KOPT-K1 (cell line): ENCODE measurements around the gene YWHAG.
A peak's percentile ranks its signal among the peaks of the same experiment; 100 is the strongest.
"Not testable (repeated sequence)": the region's sequence is repeated elsewhere in the genome, so short reads cannot be mapped to it uniquely, and the experiment has no call there.

Experiments
- H3K27ac ChIP-seq: fragments of 200-600 bp; sonication (generic); 2 replicates; pipeline ENCODE4 v1.5.1; 2016; ENCODE audit warnings: antibody characterized with exemption, mild to moderate bottlenecking, low read depth, low read length; ENCODE audit not compliant: poor library complexity, severe bottlenecking
- H3K36me3 ChIP-seq: fragments of 200-600 bp; sonication (generic); 2 replicates; pipeline ENCODE4 v1.5.1; 2017; ENCODE audit warnings: antibody characterized with exemption, mild to moderate bottlenecking, low read length, moderate library complexity; ENCODE audit not compliant: insufficient read depth
- H3K9me3 ChIP-seq: fragments of 200-600 bp; sonication (generic); 2 replicates; pipeline ENCODE4 v1.5.1; 2017; ENCODE audit warnings: antibody characterized with exemption, low read length, mild to moderate bottlenecking; ENCODE audit not compliant: insufficient read depth, poor library complexity, severe bottlenecking

The YWHAG gene

DNA sequence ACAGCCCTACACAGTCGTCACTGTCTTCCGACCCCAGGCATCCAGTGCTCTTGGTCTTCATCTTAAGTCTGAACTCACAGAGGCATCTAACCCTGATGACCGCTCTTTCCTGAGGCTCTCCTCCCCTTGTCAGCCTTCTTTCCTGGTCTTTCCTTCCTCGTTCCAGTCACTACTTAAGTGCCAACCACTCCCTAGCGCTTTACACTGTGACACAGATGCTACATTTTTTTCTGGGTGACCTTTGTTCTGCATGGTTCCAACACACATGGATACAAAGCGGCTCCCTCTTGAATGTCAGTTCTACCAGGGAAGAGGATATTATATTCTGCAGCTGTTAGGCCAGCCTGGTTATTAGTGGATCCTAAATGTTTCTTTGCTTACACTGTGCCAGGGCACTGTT, 12.7 kb downstream of the YWHAG start:
- Histone ChIP-seq H3K27ac (peak overlapping the region; percentile 2), H3K36me3 (peaks cover 100% of the 10 kb centered on the region)

DNA sequence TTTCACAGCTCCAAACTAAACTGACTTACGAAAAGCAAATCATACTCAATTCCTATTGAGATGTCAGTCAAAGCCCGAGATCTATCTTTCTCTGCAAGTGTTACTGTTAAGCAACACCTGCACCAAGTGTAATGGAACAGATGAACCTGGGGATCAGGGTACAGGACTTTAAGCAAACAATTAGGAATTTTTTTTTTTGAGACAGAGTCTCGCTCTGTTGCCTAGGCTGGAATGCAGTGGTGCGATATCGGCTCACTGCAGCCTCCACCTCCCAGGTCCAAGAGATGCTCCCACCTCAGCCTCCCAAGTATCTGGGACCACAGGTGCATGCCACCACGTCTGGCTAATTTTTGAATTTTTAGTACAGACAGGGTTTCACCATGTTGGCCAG, 14.9 kb downstream of the YWHAG start:
- H3K36me3 ChIP-seq = peaks cover 99% of the 10 kb centered on the region

More for the DNA sequence above, 12.7 kb downstream of the YWHAG start:
- H3K9me3 ChIP-seq = no peaks in the 10 kb centered on the region

GRCh38 chr7:76343294-76343930, 15.4 kb downstream of the YWHAG start:
- no peaks in the 10 kb centered on the region for H3K9me3 ChIP-seq
- peaks cover 99% of the 10 kb centered on the region for H3K36me3 ChIP-seq
- H3K27ac ChIP-seq = no peak overlapping the region

More for the DNA sequence above, 14.9 kb downstream of the YWHAG start:
- H3K27ac ChIP-seq = no peak overlapping the region
- H3K9me3 ChIP-seq = no peaks in the 10 kb centered on the region

DNA sequence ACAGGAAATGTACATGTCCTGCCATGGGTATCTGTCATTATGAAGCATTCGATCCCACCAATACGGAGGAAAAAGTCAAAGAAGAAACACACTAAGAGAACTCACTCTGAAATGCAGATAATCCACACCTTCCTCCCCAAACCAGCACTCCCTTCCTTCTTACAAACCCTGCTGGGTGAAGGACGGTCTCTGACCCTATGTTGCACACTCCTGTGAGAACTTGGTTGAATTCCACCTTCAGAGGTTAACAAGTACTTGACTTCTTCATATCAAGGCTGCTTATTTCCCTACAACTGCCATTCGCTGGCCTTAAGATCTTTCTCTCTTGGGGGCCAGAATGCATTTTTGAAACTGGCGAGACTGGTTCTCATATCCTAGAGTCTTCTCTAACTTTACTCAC, 16.6 kb downstream of the YWHAG start:
- Histone ChIP-seq H3K36me3 (peaks cover 99% of the 10 kb centered on the region), H3K9me3 (no peaks in the 10 kb centered on the region), H3K27ac (no peak overlapping the region)

DNA sequence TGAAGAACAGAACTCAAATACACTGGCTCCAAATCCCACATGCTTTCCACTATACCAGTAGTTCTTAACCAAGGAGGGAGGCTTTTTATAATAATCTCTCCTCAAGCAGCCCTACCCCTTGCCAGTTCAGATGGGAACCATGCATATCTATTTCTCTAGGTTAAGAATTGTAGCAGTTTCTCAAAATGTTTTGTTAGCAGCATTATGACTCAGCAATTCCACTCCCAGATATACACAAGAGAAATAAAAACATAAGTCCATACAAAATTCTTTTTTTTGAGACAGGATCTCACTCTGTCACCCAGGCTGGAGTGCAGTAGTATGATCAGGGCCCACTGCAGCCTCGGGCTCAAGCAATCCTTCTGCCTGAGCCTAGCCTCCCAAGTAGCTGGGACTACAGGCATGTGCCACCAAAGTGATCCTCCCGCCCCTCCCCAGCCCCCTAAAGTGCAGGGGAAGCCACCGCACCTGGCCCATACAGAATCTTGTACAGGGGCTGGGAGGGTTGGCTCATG, 18.1 kb downstream of the YWHAG start:
- H3K9me3 ChIP-seq = no peaks in the 10 kb centered on the region
- peaks cover 99% of the 10 kb centered on the region for H3K36me3 ChIP-seq
- no peak overlapping the region for H3K27ac ChIP-seq

DNA sequence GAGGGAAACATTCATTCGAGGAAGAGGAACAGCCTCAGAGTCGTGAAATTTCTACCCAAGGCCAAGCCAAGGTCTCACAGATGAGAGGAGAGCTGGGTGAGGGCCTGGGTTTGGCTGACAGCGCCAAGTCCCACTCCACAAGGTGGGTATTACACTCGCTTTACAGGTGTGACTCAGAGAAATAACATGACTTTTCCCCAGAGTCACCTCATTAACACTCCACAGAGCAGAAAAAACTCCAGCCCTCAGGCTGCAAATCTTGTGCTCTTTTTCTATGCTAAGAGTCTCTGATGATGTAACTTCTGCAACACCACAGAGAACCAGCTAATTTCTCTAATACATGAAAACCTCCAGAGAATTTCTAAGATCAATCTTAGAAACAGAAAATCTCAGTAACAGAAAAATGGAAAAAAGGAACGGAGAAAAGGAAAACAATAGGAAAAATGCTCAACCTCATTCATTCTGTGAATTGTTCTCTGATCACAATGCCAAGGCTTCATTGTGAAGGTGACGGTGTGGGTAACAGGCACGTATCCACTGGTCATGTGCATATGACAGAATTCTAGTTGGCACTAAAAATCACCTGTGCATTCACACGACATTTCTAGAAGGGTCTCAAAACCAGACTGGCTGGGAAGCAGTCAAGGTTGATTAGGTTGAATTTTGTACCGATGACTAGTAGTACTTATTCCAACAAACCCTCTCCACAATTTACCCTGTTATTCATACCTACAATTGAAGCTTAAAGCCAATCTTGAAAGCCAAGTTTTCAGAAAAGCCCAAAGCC, 20.3 kb downstream of the YWHAG start:
- Histone ChIP-seq H3K36me3 (peaks cover 99% of the 10 kb centered on the region), H3K9me3 (no peaks in the 10 kb centered on the region), H3K27ac (no peak overlapping the region)

GRCh38 chr7:76337147-76337546, 21.6 kb downstream of the YWHAG start:
- no peaks in the 10 kb centered on the region for H3K9me3 ChIP-seq
- H3K27ac ChIP-seq = no peak overlapping the region
- H3K36me3 ChIP-seq = peaks cover 99% of the 10 kb centered on the region

DNA sequence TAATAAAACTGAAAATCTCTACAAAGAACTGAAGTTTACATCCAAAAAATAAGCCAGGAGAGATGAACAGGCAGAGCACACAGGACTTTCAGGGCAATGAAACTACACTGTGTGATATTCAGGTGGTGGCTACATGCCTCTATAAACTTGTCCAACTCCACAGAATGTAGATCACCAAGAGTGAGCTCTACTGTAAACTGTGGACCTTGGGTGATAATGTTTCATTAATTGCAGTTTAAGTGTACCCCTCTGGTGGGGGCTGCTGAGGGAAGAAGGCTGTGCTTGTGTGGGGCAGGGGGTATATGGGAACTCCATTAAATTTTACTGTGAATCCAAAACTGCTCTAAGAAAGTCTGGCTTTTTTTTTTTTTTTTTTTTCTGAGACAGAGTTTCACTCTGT, 22.7 kb downstream of the YWHAG start:
- no peak overlapping the region for H3K27ac ChIP-seq
- no peaks in the 10 kb centered on the region for H3K9me3 ChIP-seq
- peaks cover 99% of the 10 kb centered on the region for H3K36me3 ChIP-seq

GRCh38 chr7:76335417-76335816, 23.4 kb downstream of the YWHAG start:
- H3K27ac ChIP-seq, H3K9me3 ChIP-seq: not testable (repeated sequence)
- H3K36me3 ChIP-seq = peaks cover 97% of the 10 kb centered on the region

- Histone ChIP-seq H3K27ac (no peak overlapping the region), H3K36me3 (peaks cover 97% of the 10 kb centered on the region), H3K9me3 (no peaks in the 10 kb centered on the region)
Observed at GRCh38 chr7:76334320-76334967, 24.3 kb downstream of the YWHAG start.

- H3K27ac ChIP-seq = no peak overlapping the region
- H3K36me3 ChIP-seq = peaks cover 98% of the 10 kb centered on the region
- no peaks in the 10 kb centered on the region for H3K9me3 ChIP-seq
Observed at GRCh38 chr7:76333511-76334101, 25.2 kb downstream of the YWHAG start.

GRCh38 chr7:76332078-76332477, 26.7 kb downstream of the YWHAG start:
- no peaks in the 10 kb centered on the region for H3K9me3 ChIP-seq
- H3K27ac ChIP-seq = no peak overlapping the region
- peaks cover 93% of the 10 kb centered on the region for H3K36me3 ChIP-seq

DNA sequence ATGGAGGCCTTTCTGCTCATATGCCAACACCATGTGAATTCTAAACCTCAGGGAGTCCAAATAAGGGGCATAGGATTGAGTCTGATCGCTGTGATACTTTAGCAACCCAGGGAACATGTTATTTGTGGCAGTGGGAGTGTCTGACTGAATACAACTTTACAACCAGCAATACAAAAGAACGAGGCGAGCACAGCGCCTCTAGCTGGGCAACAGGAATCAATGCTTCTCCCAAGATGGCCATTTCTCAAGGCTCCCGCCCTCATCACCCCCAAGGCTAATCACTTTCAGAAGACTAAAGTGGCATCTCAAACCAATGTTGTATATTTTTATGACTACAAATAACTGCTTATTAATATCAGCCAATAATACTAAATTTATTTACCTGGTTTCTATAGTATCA, 28.1 kb downstream of the YWHAG start:
- Histone ChIP-seq H3K36me3 (peaks cover 93% of the 10 kb centered on the region), H3K27ac (no peak overlapping the region), H3K9me3 (no peaks in the 10 kb centered on the region)

DNA sequence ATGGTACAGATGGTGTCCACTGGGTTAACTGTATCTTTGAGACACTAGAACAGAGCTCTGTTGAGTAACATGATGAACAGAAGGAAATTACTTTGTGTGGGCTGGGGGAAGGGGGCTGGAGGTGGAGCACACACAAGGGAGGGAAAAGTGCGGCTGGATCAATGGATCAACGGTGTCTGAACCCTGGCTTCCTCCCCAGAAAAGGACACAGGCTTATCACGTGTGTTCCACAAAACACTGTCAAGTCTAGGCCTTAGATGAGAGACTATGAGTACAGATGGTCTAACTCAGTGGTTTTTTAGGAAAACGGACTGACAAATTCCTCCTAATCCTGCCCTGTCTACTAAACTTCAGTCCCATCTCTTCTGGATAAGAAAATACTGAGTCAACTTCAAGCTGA, 28.5 kb downstream of the YWHAG start:
- no peaks in the 10 kb centered on the region for H3K9me3 ChIP-seq
- H3K36me3 ChIP-seq = peaks cover 93% of the 10 kb centered on the region
- H3K27ac ChIP-seq = no peak overlapping the region

DNA sequence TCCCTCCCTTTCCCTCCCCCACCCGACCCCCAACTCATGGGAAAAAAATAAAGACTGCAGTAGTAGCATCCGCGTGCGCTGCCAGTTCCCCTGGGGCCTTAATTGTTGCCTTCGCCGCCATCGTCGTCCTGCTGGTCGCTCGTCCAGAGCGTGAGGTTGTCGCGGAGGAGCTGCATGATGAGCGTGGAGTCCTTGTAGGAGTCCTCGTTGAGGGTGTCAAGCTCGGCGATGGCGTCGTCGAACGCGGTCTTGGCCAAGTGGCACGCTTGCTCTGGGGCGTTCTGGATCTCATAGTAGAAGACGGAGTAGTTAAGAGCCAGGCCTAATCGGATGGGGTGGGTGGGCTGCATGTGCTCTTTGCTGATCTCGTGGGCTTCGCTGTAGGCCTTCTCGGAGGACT, 29.3 kb downstream of the YWHAG start:
- Histone ChIP-seq H3K9me3 (no peaks in the 10 kb centered on the region), H3K27ac (no peak overlapping the region), H3K36me3 (peaks cover 93% of the 10 kb centered on the region)
